ENCODE results near the gene DGAT2L6. TPM values are rescaled to one million over a fixed set of nuclear protein-coding genes. Genes with fewer than 3 reads are reported as not detected.

The DGAT2L6 gene, protein sequence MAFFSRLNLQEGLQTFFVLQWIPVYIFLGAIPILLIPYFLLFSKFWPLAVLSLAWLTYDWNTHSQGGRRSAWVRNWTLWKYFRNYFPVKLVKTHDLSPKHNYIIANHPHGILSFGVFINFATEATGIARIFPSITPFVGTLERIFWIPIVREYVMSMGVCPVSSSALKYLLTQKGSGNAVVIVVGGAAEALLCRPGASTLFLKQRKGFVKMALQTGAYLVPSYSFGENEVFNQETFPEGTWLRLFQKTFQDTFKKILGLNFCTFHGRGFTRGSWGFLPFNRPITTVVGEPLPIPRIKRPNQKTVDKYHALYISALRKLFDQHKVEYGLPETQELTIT
- not detected in 2 replicates for total RNA-seq

DNA sequence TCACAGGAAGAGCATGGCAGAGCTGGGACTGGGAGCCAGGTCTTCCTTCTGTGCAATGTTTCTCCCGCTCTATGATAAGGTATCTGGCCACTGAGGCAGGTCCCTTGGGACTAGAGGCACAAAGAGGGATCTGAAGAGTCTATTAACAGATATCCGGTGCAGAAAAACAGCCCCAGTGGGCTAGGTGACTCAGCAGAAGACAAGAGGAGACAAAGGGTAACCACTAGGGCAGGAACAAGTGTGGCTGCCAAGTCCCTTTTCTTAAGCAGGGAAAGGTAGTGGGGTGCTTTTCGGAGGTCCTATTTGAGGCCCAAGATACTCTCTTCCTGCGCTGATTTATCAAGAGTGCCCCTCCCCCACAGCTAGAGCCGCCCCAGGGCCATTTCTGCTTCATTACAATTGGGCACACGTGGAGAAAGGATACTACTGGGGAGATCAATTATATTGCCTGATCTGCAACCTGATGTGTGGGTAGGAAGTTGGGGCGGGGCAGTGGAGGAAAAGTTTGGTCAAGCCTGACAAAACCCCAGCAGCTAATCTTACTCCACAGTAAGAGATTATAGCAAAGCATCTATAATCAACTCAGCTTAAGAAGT lies at the start of gene DGAT2L6:
Gene DGAT2L6, plus strand, starts transcription at position 546 of the 596 bp plus-strand sequence. CDS start 100 bp downstream, outside the sequence.
- no peak within 1 kb of the TSS for H3K4me3 ChIP-seq (ENCODE audit: low read depth, low read length)
- DNase-seq (ENCODE audit: low read depth): no peak
- TF ChIP-seq, protein P1, sequence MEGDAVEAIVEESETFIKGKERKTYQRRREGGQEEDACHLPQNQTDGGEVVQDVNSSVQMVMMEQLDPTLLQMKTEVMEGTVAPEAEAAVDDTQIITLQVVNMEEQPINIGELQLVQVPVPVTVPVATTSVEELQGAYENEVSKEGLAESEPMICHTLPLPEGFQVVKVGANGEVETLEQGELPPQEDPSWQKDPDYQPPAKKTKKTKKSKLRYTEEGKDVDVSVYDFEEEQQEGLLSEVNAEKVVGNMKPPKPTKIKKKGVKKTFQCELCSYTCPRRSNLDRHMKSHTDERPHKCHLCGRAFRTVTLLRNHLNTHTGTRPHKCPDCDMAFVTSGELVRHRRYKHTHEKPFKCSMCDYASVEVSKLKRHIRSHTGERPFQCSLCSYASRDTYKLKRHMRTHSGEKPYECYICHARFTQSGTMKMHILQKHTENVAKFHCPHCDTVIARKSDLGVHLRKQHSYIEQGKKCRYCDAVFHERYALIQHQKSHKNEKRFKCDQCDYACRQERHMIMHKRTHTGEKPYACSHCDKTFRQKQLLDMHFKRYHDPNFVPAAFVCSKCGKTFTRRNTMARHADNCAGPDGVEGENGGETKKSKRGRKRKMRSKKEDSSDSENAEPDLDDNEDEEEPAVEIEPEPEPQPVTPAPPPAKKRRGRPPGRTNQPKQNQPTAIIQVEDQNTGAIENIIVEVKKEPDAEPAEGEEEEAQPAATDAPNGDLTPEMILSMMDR (IDR thresholded peaks at IDR 0.05; ENCODE audit: insufficient read depth, low read depth, low read length): no peak

DNA sequence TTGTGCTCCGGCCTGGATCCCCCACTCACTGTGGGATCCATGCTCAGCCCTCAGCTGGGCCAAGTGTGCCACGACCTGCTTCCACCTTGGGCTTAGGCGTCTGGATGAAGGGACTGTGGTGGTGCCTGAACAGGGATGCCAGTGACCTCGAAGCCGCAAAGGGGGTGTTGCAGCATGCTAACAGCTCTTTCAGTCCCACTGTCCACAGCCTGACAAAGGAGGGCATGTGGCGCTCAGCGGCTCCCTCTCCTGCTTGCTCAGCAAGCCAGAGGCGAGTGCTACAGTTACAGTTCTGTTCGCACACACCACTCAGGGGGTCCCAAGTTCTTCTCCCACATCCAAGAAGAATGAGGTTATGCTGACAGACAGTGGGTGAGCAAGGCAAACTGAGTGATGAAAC lies 49.2 kb upstream of the DGAT2L6 start:
- TF ChIP-seq, protein P1 (IDR thresholded peaks at IDR 0.05; ENCODE audit: insufficient read depth, low read depth, low read length): no peak
- DNase-seq (ENCODE audit: low read depth): no peak
- no peak overlapping the region for H3K4me3 ChIP-seq (ENCODE audit: low read depth, low read length)

DNA sequence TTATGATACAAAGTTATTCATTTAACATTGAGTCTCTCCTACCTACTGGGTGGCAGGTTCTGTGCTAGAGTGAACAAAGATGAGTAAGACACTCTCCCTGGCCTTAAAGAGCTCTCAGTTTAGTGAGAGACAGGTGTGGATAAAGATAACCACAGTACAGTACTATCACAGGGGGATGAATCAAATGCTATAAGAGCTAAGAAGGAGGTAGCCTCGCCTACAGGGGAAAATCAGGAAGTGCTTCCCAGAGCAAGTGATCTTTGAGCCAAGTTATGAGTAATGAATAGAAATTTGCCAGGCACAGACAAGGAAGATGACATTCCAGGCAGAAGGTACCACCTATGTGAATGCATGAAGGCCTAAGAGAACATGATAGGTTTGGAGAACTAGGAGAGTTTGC lies 47.5 kb upstream of the DGAT2L6 start:
- TF ChIP-seq, protein P1 (IDR thresholded peaks at IDR 0.05; ENCODE audit: insufficient read depth, low read depth, low read length): no peak
- no peak for DNase-seq (ENCODE audit: low read depth)

DNA sequence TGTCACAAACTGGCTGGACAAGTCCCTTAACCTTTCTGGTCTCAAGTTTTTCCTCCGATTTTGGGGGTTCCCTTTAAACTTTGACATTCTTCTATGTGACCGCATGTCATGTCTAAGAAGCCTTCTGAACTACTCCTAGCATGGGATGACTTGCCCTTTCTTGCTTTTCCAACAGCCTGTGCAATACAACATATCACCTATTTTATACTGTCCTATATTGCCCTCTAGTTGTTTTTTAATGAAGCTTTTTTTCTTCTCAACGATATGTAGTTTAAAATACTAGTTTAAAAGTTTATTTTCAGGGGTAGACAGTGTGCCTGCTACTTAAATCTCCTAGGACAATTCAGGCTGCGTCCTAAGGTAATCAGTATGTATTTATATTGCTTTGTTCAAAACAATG lies 45.1 kb upstream of the DGAT2L6 start:
- no peak overlapping the region for H3K4me3 ChIP-seq (ENCODE audit: low read depth, low read length)
- DNase-seq (ENCODE audit: low read depth): no peak
- TF ChIP-seq, protein P1 (IDR thresholded peaks at IDR 0.05; ENCODE audit: insufficient read depth, low read depth, low read length): no peak

More for the DNA sequence above, 47.5 kb upstream of the DGAT2L6 start:
- H3K4me3 ChIP-seq (ENCODE audit: low read depth, low read length): no peak overlapping the region

DNA sequence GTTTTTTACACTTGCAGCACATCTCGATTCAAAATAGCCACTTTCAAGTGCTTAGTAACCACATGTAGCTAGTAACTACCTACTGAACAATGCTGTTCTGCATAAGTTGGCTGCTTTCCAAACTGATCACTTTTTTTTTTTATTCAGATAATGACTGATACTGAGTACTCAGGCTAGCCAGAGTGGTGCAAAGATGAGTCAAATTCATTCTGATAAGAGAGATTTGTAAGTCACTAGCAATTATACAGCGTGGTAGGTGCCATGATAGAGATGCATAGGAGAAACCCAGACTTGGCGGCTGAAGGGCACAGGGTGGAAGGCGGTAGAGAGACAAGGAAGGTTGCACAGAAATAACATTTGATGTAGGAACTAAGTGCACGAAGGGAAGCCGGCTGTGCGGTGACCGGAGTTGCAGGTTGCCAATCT lies 44.4 kb upstream of the DGAT2L6 start:
- DNase-seq (ENCODE audit: low read depth): no peak
- H3K4me3 ChIP-seq (ENCODE audit: low read depth, low read length): peak overlapping the region; percentile 83
- TF ChIP-seq, protein P1 (IDR thresholded peaks at IDR 0.05; ENCODE audit: insufficient read depth, low read depth, low read length): no peak

DNA sequence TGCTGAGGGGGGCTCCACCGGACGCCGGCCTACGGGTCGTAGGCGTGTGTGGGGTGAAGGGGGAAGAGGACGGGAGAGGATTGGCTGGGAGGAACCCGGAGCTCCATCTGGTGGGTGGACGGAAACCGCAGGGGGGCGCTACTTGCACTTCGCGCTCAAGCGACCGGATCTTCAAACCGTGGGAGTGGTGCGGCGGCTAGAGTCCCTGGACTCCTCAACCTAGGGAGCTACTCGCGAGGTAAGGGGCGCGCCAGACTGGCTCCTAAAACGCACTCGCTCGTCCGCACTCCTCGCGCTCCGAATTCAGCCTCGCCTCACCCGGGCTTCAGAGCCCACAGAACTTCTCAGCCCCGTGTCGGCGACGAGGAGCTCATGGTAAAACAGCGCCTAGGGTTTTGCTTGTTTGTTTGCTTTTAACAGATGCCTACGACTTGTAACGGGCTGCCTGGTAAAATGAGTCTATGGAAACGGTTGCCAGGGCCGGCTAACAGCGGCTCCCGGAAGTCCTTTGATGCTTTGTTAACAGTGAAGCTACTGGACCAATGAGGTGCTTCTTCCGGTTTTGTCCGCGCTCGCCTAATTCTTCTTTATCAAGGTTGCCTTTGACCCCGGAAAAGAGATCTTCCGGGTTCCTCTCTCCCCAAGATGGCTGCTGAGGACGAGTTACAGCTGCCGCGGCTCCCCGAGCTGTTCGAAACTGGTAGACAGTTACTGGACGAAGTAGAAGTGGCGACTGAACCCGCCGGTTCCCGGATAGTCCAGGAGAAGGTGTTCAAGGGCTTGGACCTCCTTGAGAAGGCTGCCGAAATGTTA lies 43.8 kb upstream of the DGAT2L6 start, which contains the start of gene IGBP1:
Gene IGBP1, plus strand, starts transcription at position 145 of the 813 bp plus-strand sequence. Its CDS starts 501 bp downstream, at position 646.
- DNase-seq (ENCODE audit: low read depth): peak; percentile 89
- peak within 1 kb of the TSS; percentile 83 for H3K4me3 ChIP-seq (ENCODE audit: low read depth, low read length)
- TF ChIP-seq, protein P1 (IDR thresholded peaks at IDR 0.05; ENCODE audit: insufficient read depth, low read depth, low read length): peak; percentile 51
